ENCODE data around the gene SUCLG2. TPM values are rescaled to one million over a fixed set of nuclear protein-coding genes. Genes with fewer than 3 reads are reported as not detected.
"Not testable (repeated sequence)": the region's sequence is repeated elsewhere in the genome, so short reads cannot be mapped to it uniquely, and the experiment has no call there.

SUCLG2 gene
- total RNA-seq, 2 donors from 2014 or later, result 25.5 to 36.6 TPM

- Histone ChIP-seq H3K27ac (no peak overlapping the region), H3K9me3 (no peaks in the 10 kb centered on the region), H3K27me3 (replicated peaks; ENCODE audit: insufficient read depth) (no peaks in the 10 kb centered on the region), H3K4me3 (no peak overlapping the region), H3K36me3 (no peaks in the 10 kb centered on the region), H3K4me1 (ENCODE audit: control insufficient read depth in 1 of 2, low read depth in 2 of 2) (no peaks in the 10 kb centered on the region)
- TF ChIP-seq CTCF (IDR thresholded peaks at IDR 0.05), result no peak
- no peak for ATAC-seq (ENCODE audit: insufficient number of reproducible peaks, low FRiP score, low read depth)
- DNase-seq (ENCODE audit: low spot score), result no peak
These were observed 102.9 kb downstream of the SUCLG2 start for GRCh38 chr3:67551361-67552016.

GRCh38 chr3:67550541-67550940 is 103.9 kb downstream of the SUCLG2 start:
- Histone ChIP-seq H3K27me3 (replicated peaks; ENCODE audit: insufficient read depth) (no peaks in the 10 kb centered on the region), H3K36me3 (no peaks in the 10 kb centered on the region), H3K9me3 (no peaks in the 10 kb centered on the region), H3K4me1 (ENCODE audit: control insufficient read depth in 1 of 2, low read depth in 2 of 2) (no peaks in the 10 kb centered on the region), H3K4me3 (no peak overlapping the region), H3K27ac (no peak overlapping the region)
- TF ChIP-seq CTCF (IDR thresholded peaks at IDR 0.05), result no peak
- DNase-seq (ENCODE audit: low spot score), result no peak
- ATAC-seq (ENCODE audit: insufficient number of reproducible peaks, low FRiP score, low read depth), result no peak

GRCh38 chr3:67542502-67543250 is 111.7 kb downstream of the SUCLG2 start:
- H3K27ac ChIP-seq; H3K4me1 ChIP-seq (ENCODE audit: control insufficient read depth in 1 of 2, low read depth in 2 of 2); H3K4me3 ChIP-seq; ATAC-seq (ENCODE audit: insufficient number of reproducible peaks, low FRiP score, low read depth); H3K9me3 ChIP-seq; H3K36me3 ChIP-seq; H3K27me3 ChIP-seq (replicated peaks; ENCODE audit: insufficient read depth); DNase-seq (ENCODE audit: low spot score): not testable (repeated sequence)

- H3K36me3 ChIP-seq, result no peaks in the 10 kb centered on the region
- H3K27ac ChIP-seq, result no peak overlapping the region
- H3K4me3 ChIP-seq, result no peak overlapping the region
- no peak for TF ChIP-seq CTCF (IDR thresholded peaks at IDR 0.05)
- H3K4me1 ChIP-seq (ENCODE audit: control insufficient read depth in 1 of 2, low read depth in 2 of 2), result no peaks in the 10 kb centered on the region
- H3K27me3 ChIP-seq (replicated peaks; ENCODE audit: insufficient read depth), result no peaks in the 10 kb centered on the region
- ATAC-seq (ENCODE audit: insufficient number of reproducible peaks, low FRiP score, low read depth) (no peak), DNase-seq (ENCODE audit: low spot score) (no peak)
- no peaks in the 10 kb centered on the region for H3K9me3 ChIP-seq
These were observed 114.1 kb downstream of the SUCLG2 start for GRCh38 chr3:67540198-67540894.

GRCh38 chr3:67537203-67537602 is 117.2 kb downstream of the SUCLG2 start:
- not testable (repeated sequence) for DNase-seq (ENCODE audit: low spot score); H3K27ac ChIP-seq; H3K4me1 ChIP-seq (ENCODE audit: control insufficient read depth in 1 of 2, low read depth in 2 of 2); H3K27me3 ChIP-seq (replicated peaks; ENCODE audit: insufficient read depth); H3K4me3 ChIP-seq; H3K9me3 ChIP-seq; H3K36me3 ChIP-seq; ATAC-seq (ENCODE audit: insufficient number of reproducible peaks, low FRiP score, low read depth)

GRCh38 chr3:67535006-67535405 is 119.4 kb downstream of the SUCLG2 start:
- no peak for ATAC-seq (ENCODE audit: insufficient number of reproducible peaks, low FRiP score, low read depth)
- Histone ChIP-seq H3K27ac (no peak overlapping the region), H3K27me3 (replicated peaks; ENCODE audit: insufficient read depth) (no peaks in the 10 kb centered on the region), H3K4me1 (ENCODE audit: control insufficient read depth in 1 of 2, low read depth in 2 of 2) (no peaks in the 10 kb centered on the region), H3K9me3 (no peaks in the 10 kb centered on the region), H3K36me3 (no peaks in the 10 kb centered on the region), H3K4me3 (no peak overlapping the region)
- DNase-seq (ENCODE audit: low spot score), result no peak
- TF ChIP-seq CTCF (IDR thresholded peaks at IDR 0.05), result no peak

Data from thoracic aorta (tissue), 2 donors.